Hematopoietic multipotent progenitor cell treated with erythropoietin and hydrocortisone succinate and interleukin-3 and kit ligand, for 8 days (in vitro differentiated cells): ENCODE results near the gene NELL1.
A peak's percentile ranks its signal among the peaks of the same experiment; 100 is the strongest.

Experiments
- DNase-seq: peaks from one replicate; pipeline ENCODE4 v3.0.0-alpha.2; 2015

NELL1 gene

DNA sequence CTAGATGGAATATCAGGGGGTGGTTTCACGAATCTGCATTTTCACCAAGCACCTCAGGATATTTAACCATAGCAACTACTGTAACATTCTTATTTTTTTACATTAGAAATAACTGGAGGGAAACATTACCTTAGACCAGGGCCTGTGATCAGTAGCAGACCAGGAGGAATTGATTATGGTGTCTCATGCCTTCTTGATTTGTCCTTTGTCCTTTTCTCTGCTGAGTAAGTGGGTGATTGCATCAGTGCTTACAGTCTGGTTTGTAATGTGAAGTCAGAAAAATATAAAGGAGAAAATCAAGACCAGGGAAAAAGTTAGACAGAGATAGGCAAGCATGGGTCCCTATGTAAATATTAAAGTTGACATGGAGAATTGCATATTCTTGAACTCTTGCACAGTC is 703.3 kb downstream of the NELL1 start:
- DNase-seq, result no peak

DNA sequence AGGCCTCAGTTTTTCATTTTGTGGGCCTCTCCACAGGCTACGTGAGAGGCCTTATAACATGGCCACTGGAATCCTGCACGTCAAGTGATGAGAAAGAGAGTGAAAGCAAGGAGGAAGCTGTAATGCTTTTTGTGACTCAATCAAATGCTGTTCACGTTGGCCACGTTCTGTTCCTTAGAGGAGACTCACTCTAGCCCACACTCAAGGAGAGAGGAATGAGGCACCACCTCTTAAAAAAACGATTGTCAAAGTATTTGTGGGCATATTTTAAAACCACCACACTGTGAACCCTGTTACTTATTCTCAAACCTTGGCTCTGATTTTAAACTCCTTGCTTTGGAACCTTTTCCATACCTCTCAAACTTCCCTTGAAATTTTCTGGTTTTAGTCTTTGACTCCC is 705.0 kb downstream of the NELL1 start:
- DNase-seq, result no peak

DNA sequence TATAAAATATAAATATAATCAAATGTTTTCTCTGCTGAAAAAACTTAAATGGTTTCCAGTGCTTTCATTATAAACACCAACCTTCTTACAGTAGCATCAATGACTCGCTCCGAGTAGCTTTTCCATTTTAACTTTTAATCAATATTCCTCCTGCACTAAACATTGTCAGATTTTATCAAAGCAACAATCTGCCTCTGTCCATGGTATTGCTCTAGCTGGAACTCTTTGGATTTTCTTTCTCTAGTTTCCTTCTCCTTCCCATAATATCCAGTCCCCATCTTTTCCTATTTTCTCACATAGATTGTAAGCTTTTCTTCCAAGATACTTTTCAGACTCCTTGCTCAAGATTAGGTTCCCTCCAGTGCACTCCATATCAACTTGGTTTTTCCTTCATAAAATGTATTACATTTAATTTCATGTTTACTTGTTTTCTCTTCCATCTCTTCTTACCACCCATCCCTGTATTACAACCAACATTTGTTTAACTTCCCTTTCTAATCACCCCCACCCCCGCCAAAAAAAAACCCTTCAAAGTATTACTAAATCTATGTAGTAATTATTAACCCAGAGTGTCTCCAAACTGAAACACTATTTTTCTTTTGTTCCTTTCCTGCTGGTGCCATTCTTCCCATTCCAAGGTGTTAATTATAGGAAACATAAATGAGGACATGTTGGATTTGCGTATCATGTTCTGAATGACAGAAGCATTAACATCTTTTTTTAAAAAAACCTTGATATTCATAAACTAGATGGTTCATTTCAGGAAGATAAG is 716.5 kb downstream of the NELL1 start:
- no peak for DNase-seq

DNA sequence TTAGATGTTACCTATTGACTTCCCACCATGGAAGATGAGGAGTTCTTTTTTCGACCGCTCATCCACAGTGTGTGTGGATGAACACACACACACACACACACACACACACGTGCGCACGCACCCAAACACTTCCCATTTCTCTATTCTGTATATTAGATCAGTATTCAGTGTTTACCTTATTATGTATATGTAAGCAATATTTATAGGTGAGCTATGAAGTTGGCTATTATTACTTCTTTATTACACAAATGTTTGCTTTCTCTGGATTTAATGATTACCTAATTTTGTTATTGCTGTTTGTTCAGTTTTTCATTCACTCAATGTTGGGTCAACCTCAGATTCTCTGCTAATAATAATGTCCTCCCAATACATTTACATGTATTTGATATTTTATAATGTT is 721.0 kb downstream of the NELL1 start:
- no peak for DNase-seq

DNA sequence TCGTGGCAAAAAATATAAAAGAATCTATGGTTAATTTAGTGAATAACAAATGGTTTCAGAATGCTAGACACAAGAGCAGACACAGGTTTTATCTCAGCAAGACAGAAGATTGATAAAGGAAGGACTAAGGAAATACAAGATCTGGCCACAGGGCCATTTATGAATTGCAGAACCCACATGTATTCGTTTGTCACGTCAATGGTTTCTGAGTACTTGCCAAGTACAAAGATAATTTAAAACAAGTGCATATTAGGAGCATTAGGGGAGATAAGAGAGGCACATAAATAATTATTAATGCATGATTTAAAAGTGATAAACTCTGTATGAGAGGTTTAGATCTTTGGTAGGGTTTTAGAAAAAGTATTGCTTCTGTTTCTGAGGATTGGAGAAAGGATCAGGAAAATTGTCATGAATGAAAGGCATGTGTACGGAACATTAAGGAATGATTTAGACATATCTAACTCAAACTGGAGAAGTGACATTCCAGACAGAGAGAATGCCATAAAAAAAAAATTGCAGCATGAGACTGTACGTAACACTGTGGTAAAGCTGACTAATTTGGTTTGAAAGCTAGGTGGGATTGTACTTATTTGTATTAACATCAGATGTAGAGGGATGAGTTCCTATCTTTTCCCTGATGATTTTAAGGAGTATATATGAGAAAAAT is 727.1 kb downstream of the NELL1 start:
- DNase-seq, result peak; percentile 64

DNA sequence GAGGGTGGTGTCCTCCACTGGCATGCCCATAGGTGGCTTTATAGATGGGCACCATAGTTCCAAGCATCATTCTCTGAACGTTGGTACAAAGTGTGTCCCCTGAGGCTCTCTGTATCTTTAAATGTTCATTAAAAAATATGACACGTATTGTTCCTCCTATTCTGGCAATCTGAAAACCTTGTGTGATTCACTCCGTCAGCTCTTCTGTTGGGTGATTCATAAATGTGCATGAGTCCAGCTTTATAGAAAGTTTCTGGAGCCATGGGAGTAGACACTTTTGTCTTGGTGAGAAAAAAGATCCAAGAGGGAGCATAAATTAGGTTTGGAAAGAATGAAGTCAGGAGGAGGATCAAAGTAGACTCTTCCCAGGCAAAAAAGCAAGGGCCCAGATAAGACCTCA is 728.8 kb downstream of the NELL1 start:
- no peak for DNase-seq

DNA sequence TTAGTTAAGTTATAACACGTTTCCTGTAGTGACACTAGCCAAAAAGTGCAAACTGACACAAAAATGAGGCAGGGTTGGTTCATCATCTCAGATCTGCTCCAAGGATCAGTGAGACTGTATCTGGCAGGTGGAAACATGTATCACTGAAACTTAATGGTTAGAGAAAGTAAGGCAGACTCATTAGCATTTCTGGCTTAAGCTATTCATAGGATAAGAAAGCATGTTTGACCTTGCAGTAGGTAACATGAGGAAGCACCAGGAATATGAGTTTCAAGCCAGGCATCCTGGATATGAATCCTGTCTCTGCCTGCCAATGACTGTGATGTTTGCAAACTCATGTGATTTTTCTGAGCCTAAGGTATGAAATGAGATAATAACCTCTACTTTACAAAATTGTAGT is 732.1 kb downstream of the NELL1 start:
- DNase-seq, result no peak

DNA sequence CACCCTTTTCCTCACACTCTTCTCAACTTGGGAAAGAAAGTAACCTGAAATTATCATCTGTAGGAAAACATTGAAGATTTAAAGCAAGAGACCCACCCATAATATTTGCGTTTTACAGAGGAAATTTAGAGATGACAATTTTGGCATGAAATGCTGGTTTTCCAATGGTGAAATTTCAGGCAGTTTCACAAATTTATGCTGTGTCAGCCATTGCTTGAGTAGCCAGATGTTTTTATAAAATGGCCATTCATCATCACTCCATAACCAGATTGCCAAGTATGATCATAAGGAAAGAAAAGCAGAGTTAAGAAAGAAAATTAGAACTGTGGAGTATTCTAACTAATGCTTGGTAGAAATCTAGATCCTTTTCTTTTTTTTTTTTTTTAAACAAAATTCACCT is 732.9 kb downstream of the NELL1 start:
- no peak for DNase-seq

DNA sequence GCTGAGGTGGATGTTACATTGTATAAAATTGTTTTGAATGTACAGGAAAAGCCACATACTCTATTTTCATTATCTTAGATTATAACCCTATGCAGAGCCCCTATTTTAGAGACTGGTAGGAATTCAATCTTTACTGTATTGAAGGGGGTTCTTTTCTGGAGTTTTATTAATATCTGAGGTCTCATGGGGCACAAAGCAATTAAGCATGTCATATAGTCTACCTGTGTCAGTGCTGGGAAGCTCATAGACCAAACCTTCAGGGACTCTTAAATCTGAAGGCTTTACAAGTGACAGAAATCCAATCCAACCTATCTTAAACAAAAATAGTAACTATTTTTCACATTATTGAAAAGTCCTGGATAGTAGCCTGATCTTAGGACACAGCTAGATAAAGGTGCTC is 733.7 kb downstream of the NELL1 start:
- no peak for DNase-seq

DNA sequence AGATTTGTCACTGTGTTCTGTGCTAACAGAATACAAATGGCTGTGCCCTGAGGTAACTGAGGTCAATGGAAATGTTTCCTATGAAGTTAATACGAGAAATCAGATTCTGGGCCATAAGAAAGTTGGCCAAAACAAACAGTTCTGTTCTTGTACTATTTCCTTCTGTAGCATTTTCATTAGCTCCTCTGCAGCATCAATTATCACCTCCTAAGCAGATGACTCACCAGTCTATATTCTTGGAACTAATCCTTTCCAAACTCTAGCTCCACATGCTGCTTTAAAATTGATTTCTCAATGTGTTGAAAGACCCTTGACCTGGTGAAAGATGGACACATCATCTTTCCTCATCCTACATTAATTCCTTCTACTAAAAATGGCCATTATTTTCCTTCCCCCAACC is 736.0 kb downstream of the NELL1 start:
- DNase-seq, result no peak

DNA sequence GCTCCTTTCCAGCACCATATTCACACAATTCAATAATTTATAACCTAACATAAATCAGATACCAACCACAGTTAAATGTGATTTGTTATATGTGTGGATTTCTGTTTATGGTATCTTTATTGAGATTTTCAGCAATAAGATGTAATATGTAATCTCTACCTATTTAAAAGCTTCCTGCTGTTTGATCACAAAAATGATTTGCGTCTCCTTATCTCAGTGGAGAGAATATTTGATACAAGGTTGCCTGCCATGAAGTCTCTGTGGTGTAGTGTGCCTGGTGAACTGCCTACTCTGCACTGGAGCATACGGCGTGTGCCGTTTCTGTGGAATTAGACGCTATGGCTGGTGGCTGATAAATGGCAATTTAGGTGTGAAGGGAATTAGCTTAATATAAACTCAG is 741.1 kb downstream of the NELL1 start:
- DNase-seq, result no peak

DNA sequence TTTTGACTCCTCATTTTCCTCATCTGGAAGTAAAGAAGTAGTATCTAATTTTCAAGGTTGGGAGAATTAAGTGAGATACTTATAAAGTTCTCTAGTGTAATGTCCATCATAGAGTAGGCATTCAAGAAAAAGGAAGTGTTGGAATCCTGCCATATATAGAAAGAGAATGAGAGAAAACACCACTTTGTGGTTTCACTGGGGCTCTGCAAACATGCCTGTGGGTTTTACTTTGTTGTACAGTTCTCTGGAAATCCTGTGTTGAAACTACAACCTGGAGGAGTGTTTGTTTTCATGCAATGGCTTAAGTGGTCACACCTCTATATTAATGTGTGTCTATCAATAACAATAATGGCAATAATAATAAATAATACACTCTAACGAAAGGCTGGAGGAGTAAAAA is 741.7 kb downstream of the NELL1 start:
- peak; percentile 7 for DNase-seq

DNA sequence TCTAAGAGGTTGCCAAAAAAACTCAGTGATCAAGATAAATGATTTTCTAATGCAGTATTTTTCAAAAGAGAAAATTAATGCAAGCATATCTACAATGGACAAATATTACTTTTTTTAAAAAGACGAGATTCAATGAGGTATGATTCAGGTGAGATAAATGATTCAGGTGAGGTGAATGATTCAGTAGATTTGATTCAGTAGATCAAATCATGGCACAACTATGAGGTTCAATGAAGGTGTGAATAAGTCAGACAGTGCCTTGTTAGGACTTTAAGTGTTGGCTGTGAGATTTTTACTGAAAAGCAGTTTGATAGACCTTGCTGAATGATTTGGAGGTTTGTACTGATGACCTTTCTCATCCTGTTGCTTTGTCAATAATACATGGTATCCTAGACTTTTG is 742.2 kb downstream of the NELL1 start:
- no peak for DNase-seq

DNA sequence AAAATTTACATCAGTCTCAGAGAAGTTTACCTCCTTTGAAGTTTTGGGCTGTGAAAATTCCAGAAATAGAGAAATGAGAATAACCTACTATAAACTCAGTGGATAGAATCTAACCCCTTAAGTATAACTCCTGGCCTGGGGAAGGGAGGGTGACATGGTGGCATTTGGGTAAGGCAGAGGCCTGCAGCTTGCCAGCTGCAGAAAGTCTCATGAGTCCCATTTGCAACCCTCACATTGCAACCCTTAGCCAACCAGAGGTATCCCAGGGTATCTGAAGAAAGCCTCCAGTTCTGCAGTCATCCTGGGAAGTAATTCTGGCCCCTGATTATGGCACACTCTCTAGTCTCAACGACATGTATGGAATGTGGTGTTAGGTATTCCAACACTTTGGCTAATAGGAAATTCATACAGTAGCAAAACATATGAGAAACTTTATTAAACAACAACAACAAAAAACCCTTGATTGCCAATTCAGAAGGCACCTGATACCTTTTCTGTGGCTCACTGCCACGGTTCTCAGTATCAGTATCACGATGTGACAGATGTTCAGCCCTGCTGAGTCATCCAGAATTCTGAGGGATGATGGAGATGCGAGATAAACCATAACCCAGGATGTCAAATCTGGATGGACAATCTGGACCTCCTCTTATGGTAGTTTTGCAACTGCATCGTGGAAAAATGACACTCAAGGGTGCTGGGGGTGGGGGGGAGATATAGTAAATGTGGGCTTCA is 743.4 kb downstream of the NELL1 start:
- DNase-seq, result no peak

DNA sequence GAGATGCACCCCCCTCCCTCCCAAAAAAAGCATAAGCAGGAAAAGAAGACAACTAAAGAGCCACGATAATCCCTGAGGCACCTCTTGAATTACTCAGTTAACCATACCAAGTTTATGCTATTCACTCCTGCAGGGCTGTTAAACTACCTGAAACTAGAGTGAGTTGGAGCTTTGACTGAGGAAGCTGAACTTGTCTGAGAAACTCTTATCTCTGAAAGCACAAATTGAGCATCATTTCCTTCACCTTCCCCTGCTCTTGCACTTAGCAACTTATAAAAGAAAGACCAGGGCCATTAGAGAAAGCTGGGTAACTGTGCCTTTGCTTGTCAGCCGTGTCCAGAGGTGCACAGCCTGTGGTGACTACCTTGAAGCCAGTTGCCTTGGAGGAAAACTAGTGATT is 745.6 kb downstream of the NELL1 start:
- no peak for DNase-seq

DNA sequence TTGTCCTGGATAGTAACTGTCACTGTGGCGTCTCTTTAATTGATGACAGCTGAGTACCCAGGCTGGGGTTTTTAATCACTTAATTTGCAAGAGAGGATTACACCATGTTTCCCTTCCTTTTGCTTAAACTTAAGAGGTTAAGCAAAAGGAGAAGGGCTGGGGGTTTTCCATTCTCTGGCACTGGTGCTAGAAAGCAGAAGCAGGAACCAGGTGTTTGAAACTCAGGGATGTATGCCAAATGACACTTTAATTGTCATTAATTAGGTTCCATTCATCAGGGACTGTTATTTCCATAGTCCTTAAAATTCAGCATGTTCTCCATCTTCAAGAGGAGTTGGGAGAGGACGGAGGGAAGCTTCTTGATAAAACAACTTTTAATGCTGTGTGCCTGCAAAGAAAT is 746.2 kb downstream of the NELL1 start:
- DNase-seq, result no peak

DNA sequence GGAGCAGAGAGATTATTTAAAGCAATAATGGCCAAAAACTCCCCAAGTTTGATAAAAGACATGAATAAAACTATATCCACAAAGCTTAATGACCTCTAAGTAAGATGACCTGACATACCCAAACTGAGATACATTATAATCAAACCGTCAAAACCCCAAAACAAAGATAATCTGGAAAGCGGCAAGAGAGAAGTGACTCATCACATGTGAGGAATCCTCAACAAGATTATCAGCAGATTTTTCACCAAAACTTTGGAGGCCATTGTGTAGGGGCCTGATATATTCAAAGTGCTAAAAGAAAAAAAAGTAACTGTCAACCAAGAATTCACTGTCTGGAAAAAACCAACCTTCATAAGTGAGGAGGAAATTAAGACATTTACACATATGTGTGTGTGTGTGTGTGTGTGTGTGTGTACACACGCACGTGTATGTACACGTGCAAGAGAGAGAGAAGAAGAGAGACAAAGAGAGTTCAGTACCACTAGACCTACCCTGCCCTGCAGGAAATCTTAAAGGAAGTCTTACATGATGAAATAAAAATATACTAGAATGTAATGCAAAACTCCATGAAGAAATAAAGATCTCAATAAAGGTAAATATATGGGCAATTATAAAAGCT is 752.4 kb downstream of the NELL1 start:
- DNase-seq, result peak; percentile 35

DNA sequence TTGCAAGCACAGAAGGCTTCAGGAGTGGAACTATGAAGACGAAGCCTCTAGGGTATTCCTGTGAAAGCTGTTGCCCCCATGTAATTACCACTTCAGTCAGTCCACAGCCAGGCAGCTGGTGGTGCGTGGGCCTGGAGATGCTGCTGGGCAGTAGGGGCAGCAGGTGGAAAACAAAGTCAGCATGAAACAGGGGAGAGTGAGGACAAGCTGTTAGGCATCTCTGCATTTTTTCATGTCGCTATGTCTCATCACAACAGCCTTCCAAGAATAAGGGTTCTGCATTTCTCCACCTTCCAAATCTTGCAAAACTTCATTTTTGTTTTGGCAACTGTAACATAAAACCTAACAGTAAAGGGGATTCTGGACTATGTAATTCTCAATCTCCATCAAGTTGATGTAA is 757.5 kb downstream of the NELL1 start:
- DNase-seq, result no peak

DNA sequence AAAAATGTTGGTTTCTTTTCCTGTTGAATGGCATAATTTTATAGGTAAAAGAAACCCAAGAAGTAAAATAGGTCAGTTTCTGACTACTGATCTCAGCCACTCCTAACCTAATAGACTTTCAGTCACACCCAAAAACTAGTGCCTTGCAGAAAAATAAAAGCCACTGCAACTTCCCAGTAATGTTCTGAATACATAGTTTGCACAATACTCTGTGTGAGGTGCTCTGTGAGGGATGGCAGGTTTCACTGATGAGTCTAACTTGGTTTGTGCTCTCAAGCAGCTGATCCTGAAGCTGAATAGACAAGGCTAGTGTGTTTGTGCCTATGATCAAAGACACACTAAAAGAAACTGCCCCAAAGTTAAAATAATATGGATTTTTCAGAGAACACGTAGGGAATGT is 758.3 kb downstream of the NELL1 start:
- DNase-seq, result no peak

DNA sequence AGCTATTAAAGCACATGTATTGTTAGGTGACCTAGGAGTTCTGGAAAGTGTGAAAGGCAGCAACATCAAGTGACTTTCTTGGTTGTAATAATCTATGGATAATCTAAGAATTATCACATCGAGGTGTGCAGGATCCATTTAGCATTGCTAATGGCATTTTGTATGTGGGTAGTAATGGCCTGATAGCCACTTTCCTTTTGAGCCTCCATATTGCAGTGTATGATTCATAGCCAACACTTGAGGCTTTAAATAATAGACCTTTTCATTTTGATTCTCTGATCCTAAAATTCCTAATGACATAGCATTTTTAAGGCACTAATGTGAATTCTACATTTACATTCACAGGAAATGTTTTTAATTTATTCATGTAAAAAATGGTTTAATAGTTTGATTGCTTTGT is 759.4 kb downstream of the NELL1 start:
- DNase-seq, result no peak

DNA sequence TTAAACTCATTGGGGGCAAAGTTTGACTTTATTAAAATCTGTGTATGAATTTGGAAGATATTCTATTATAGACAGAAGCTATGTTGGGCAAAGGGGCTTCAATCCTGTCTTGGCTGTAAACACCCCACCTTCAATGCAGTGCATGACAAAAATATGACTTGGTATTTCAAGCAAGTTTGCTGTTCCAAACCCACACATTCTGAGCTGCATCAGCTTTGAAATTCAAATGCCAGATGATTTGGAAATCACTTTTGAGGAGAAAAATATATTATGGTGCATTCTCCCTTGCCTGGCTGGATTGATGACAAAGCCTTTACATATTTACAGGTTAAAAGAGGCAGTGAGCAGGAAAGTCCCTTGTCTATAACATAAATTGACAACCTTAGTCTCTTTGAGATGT is 760.0 kb downstream of the NELL1 start:
- no peak for DNase-seq

DNA sequence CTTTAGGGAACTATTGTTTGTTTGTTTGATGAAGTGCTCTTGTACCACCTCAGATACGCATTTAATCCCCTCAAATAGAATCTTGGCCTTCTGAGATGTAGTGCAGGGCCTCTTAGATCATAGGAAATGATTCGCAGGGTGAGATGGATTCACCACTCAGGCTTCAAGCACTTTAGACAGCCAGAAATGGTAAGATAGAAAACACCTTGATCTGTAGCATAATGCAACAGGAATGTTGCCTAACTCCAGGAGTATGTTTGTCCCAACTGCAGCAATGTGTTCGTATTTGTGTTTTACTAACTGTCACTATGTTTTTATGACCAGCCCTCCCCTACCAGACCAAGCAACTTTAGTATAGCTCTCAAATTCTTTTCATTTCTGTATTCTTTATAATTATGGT is 761.2 kb downstream of the NELL1 start:
- DNase-seq, result no peak

DNA sequence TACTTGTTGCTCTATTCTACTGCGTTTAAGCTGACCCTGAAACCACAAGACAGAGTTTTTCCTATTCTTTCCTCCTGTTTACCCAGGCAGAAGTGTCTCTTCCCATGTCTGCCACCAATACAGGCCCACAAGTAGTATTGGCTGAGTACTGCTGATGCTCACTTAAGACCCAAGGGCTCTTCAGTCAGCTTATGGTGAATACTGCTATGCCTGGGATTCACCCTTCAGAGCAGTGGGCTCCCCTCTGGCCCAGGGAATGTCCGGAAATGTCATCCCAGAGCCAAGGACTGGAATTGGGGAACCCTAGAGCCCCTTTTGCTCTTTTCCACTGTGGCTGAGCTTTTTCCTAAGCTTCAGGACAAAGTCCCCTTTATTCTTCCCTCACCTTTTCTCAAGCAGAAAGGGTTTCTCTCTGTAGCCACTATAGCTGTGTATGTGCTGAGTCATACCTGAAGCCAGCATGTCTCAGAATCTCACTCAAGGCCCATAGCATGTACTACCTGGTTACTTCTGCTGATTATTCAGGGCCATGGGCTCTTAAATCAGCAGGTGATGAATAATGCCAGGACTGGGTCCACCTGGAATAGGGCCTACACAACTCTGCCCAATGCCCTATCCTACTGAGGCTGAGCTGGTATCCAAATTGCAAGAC is 777.7 kb downstream of the NELL1 start:
- DNase-seq, result no peak
